Astrocyte (in vitro differentiated cells and primary cell): ENCODE results near the gene ITFG1. TPM values are rescaled to one million over a fixed set of nuclear protein-coding genes. Genes with fewer than 3 reads are reported as not detected.
A peak's percentile ranks its signal among the peaks of the same experiment; 100 is the strongest.

ENCODE experiments used
- DNase-seq: peaks from one replicate; pipeline ENCODE4 v3.0.0-alpha.2; 2010; ENCODE audit warnings: low read depth
- FAIRE-seq: peaks from 2 replicates; lab custom pipeline; 2011; peaks lifted over from hg19 to GRCh38; lab: Jason Lieb, UNC
- H2AFZ ChIP-seq: 2 replicates; pipeline ENCODE4 v1.6.0; 2012; ENCODE audit warnings: low read depth, low read length, inconsistent platforms
- H3K27ac ChIP-seq: 2 replicates; pipeline ENCODE4 v1.5.1; 2011; ENCODE audit warnings: low read depth, low read length, inconsistent platforms
- H3K27me3 ChIP-seq: 2 replicates; pipeline ENCODE4 v1.6.0; 2011; ENCODE audit warnings: low read length, inconsistent platforms; ENCODE audit not compliant: insufficient read depth
- H3K36me3 ChIP-seq: 2 replicates; pipeline ENCODE4 v1.5.1; 2011; ENCODE audit warnings: low read length, inconsistent platforms; ENCODE audit not compliant: insufficient read depth
- H3K4me1 ChIP-seq: 2 replicates; pipeline ENCODE4 v1.5.1; 2011; ENCODE audit warnings: low read length, inconsistent platforms; ENCODE audit not compliant: insufficient read depth
- H3K4me2 ChIP-seq: 2 replicates; pipeline ENCODE4 v1.6.0; 2012; ENCODE audit warnings: low read length, inconsistent platforms
- H3K4me3 ChIP-seq: 2 replicates; pipeline ENCODE4 v1.5.1; 2011; ENCODE audit warnings: low read depth, mild to moderate bottlenecking, low read length, inconsistent platforms; ENCODE audit not compliant: insufficient read depth
- H3K79me2 ChIP-seq: 2 replicates; pipeline ENCODE4 v1.6.0; 2012; ENCODE audit warnings: mild to moderate bottlenecking, low read length, inconsistent platforms; ENCODE audit not compliant: insufficient read depth
- H3K9ac ChIP-seq: 2 replicates; pipeline ENCODE4 v1.6.0; 2012; ENCODE audit warnings: mild to moderate bottlenecking, low read length, inconsistent platforms
- H3K9me3 ChIP-seq: 2 replicates; pipeline ENCODE4 v1.5.1; 2012; ENCODE audit warnings: low read depth, mild to moderate bottlenecking, low read length, inconsistent platforms; ENCODE audit not compliant: insufficient read depth
- H4K20me1 ChIP-seq: 2 replicates; pipeline ENCODE4 v1.6.0; 2012; ENCODE audit warnings: low read length, inconsistent platforms; ENCODE audit not compliant: insufficient read depth
- H3K27ac Mint-ChIP-seq: one replicate; pipeline ENCODE4 v1.8.0; 2021; ENCODE audit warnings: mild to moderate bottlenecking, mixed read lengths; ENCODE audit not compliant: unreplicated experiment
- H3K27me3 Mint-ChIP-seq: one replicate; pipeline ENCODE4 v1.8.0; 2021; ENCODE audit warnings: low read depth, mixed read lengths; ENCODE audit not compliant: unreplicated experiment
- H3K36me3 Mint-ChIP-seq: one replicate; pipeline ENCODE4 v1.8.0; 2021; ENCODE audit warnings: low read depth, mixed read lengths; ENCODE audit not compliant: unreplicated experiment
- H3K4me1 Mint-ChIP-seq: one replicate; pipeline ENCODE4 v1.8.0; 2021; ENCODE audit warnings: low read depth, mixed read lengths; ENCODE audit not compliant: unreplicated experiment
- H3K4me3 Mint-ChIP-seq: one replicate; pipeline ENCODE4 v1.8.0; 2021; ENCODE audit warnings: mild to moderate bottlenecking, moderate library complexity, mixed read lengths; ENCODE audit not compliant: unreplicated experiment
- H3K9me3 Mint-ChIP-seq: one replicate; pipeline ENCODE4 v1.8.0; 2021; ENCODE audit warnings: mild to moderate bottlenecking, mixed read lengths; ENCODE audit not compliant: unreplicated experiment
- EZH2 ChIP-seq: IDR thresholded peaks from 2 replicates; pipeline ENCODE4 v1.6.1; 2012; ENCODE audit warnings: mild to moderate bottlenecking, low read length, inconsistent platforms; ENCODE audit not compliant: insufficient read depth
- total RNA-seq: library from RNA; stranded (reverse); gene quantifications from 2 replicates; pipeline ENCODE4 v1.2.1, GENCODE V29; 2021
- TF ChIP-seq, protein P1 (sequence below): IDR thresholded peaks from 2 replicates; pipeline ENCODE4 v1.5.1; 2011; ENCODE audit warnings: low read depth, mild to moderate bottlenecking, inconsistent platforms, low read length, moderate library complexity; ENCODE audit not compliant: insufficient read depth

ITFG1 gene
- total RNA-seq, 1 donor from 2014 or later: 52.7 TPM

DNA sequence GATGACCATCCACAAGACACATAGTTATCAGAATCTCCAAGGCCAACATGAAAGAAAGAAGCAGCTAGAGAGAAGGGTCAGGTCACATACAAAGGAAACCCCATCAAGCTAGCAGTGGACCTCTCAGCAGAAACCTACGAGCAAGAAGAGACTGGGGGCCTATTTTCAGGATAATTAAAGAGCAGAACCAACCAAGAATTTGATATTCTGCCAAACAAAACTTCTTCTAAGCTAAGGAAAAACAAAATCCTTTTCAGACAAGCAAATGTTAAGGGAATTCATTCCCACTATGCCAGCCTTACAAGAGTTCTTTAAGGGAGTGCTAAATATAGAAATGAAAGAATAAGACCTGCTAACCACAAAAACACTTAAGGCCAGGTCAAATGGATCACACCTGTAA is 47.8 kb downstream of the ITFG1 start:
- H3K36me3 Mint-ChIP-seq: peaks cover 8% of the 10 kb centered on the region
- H3K27ac Mint-ChIP-seq: no peak overlapping the region
- H3K4me3 Mint-ChIP-seq: no peak overlapping the region
- FAIRE-seq (no peak), DNase-seq (peak; percentile 16)
- H3K27ac ChIP-seq: no peak overlapping the region
- peaks cover 3% of the 10 kb centered on the region for H4K20me1 ChIP-seq
- no peaks in the 10 kb centered on the region for H3K9me3 ChIP-seq
- no peak overlapping the region for H2AFZ ChIP-seq
- H3K4me2 ChIP-seq: no peak overlapping the region
- no peak overlapping the region for H3K4me3 ChIP-seq
- TF ChIP-seq EZH2: no peak
- TF ChIP-seq, protein P1, sequence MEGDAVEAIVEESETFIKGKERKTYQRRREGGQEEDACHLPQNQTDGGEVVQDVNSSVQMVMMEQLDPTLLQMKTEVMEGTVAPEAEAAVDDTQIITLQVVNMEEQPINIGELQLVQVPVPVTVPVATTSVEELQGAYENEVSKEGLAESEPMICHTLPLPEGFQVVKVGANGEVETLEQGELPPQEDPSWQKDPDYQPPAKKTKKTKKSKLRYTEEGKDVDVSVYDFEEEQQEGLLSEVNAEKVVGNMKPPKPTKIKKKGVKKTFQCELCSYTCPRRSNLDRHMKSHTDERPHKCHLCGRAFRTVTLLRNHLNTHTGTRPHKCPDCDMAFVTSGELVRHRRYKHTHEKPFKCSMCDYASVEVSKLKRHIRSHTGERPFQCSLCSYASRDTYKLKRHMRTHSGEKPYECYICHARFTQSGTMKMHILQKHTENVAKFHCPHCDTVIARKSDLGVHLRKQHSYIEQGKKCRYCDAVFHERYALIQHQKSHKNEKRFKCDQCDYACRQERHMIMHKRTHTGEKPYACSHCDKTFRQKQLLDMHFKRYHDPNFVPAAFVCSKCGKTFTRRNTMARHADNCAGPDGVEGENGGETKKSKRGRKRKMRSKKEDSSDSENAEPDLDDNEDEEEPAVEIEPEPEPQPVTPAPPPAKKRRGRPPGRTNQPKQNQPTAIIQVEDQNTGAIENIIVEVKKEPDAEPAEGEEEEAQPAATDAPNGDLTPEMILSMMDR: no peak
- no peaks in the 10 kb centered on the region for H3K27me3 Mint-ChIP-seq
- no peaks in the 10 kb centered on the region for H3K9me3 Mint-ChIP-seq
- H3K27me3 ChIP-seq: no peaks in the 10 kb centered on the region
- no peaks in the 10 kb centered on the region for H3K36me3 ChIP-seq
- H3K9ac ChIP-seq: no peak overlapping the region
- peaks cover 2% of the 10 kb centered on the region for H3K4me1 Mint-ChIP-seq
- H3K4me1 ChIP-seq: no peaks in the 10 kb centered on the region
- H3K79me2 ChIP-seq: no peaks in the 10 kb centered on the region

DNA sequence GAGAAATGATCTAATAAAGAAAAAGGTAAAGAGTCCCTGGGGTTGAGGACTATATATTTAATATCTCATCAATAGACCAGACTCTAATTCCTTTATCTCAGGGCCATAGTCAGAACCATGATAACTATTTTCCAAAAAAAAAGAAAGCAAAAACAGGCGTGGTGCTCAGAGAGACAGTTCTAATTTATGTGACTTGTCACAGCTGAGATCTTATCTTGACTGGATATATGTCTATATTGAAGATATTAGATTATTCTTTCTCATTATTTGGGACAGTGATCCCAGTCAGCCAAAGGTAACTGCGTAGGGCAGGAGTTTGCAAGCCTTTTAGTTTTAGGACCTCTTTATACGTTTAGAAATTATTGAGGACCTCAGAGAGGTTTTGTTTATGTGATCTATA is 52.4 kb downstream of the ITFG1 start:
- FAIRE-seq: no peak

More for the DNA sequence above, 52.4 kb downstream of the ITFG1 start:
- no peak overlapping the region for H3K9ac ChIP-seq
- no peaks in the 10 kb centered on the region for H3K36me3 ChIP-seq
- DNase-seq: no peak
- no peaks in the 10 kb centered on the region for H3K79me2 ChIP-seq
- H3K27me3 Mint-ChIP-seq: no peaks in the 10 kb centered on the region
- no peaks in the 10 kb centered on the region for H3K4me1 ChIP-seq
- no peak overlapping the region for H2AFZ ChIP-seq
- peaks cover 3% of the 10 kb centered on the region for H4K20me1 ChIP-seq
- no peak overlapping the region for H3K27ac Mint-ChIP-seq
- H3K4me3 Mint-ChIP-seq: no peak overlapping the region
- H3K9me3 ChIP-seq: no peaks in the 10 kb centered on the region
- peaks cover 2% of the 10 kb centered on the region for H3K4me1 Mint-ChIP-seq
- TF ChIP-seq EZH2: no peak
- TF ChIP-seq, protein P1: no peak
- peaks cover 7% of the 10 kb centered on the region for H3K36me3 Mint-ChIP-seq
- no peaks in the 10 kb centered on the region for H3K27me3 ChIP-seq
- H3K4me3 ChIP-seq: no peak overlapping the region
- H3K9me3 Mint-ChIP-seq: no peaks in the 10 kb centered on the region
- no peak overlapping the region for H3K27ac ChIP-seq
- H3K4me2 ChIP-seq: no peak overlapping the region
